HG03097 (cell line): ENCODE results near the gene HOXB6.

Experiments used
- ATAC-seq: cut with Tn5 transposase; IDR thresholded peaks from one replicate; pipeline ENCODE4 v1.9.1; 2021; ENCODE audit not compliant: unreplicated experiment, low FRiP score

The HOXB6 gene

DNA sequence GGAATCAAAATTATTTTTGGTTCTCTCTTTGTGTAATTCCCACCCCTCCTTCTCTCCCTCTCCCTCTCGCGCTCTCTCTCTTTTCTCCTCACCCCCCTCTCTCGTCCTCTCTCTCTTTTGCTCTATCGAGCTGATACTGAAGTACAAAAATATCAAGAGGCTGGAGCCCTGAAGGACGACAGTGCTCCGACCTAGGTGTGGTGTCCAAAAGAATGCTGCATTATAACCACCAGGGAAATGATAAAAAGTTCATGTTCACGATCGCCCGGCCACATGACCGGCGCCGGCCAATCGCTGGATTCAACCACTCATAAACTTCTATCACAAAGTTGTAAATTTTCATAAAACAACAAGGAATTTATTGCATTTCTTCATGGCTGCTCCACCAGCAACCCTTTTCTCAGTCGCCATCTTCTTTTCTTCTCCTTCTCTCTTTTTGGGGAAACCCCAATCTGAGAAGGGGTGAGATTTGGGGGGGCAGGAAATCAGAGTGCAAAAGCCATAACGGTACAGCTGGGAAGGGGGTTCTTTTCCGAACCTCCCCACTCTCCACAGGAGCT is at the start of gene HOXB6:
TSS of gene HOXB6 (minus strand) at position 217 of the 560 bp plus-strand sequence. CDS start 6,836 bp downstream, outside the sequence.
- ATAC-seq = no peak

DNA sequence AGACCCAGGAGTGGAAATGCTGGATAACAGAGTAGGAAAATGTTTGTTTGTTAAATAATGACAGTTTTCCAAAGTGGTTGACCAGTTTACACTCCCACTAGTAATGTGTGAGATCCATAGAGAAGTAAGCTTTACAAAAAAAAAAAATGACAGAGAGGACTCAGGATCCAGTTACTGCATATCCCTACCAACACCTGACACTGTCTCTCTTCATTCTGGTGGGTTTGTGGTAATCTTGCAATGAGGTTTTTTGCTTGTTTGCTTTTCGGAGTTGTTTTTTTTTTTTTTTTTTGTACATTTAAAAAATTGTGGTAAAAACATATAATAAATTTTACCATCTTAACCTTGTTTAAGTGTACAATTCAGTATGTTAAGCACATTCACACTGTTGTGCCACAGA is 45.0 kb upstream of the HOXB6 start:
- ATAC-seq = no peak

- no peak for ATAC-seq
Measured at GRCh38 chr17:48647963-48648245, 43.1 kb upstream of the HOXB6 start.

DNA sequence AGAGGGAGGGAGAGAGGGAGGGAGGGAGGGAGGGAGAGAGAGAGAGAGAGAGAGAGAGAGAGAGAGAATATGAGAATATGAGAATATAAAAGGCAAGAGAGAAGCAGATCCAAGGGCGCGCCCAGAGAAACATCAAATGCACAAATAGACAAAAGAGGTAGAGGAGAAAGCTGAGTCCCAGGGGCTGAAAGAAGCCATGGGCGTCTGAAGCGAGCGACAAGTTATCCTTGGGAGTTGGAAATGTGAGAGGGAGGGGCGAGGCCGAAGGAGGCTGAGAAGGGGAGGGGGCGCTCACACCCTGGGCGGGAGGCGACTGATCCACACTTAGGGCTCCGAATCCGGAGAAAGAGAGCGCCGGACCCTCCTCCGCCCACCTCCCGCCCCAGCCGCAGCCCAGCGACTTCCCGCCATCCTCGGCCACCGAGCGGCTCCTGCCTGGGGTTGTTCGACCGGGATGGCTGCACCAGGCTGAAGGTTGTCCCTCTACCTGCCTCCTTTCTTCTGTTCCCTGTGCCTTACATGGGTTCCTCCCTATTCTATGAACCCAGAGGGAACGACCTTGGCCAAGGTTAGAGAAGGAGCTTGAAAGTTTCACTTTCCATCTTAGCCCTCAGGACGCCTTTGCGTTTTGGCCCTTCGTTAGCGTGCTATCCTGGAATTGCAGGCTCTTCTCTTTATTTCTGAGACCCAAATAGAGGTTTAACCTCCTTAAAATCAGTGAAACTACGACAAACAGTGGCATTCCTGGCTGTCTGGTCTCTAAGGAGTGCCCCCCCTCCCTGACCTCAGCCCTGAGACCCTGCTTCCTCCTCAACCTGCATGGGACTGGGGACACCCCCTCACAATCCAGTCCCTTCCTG is 42.5 kb upstream of the HOXB6 start:
- ATAC-seq = no peak

DNA sequence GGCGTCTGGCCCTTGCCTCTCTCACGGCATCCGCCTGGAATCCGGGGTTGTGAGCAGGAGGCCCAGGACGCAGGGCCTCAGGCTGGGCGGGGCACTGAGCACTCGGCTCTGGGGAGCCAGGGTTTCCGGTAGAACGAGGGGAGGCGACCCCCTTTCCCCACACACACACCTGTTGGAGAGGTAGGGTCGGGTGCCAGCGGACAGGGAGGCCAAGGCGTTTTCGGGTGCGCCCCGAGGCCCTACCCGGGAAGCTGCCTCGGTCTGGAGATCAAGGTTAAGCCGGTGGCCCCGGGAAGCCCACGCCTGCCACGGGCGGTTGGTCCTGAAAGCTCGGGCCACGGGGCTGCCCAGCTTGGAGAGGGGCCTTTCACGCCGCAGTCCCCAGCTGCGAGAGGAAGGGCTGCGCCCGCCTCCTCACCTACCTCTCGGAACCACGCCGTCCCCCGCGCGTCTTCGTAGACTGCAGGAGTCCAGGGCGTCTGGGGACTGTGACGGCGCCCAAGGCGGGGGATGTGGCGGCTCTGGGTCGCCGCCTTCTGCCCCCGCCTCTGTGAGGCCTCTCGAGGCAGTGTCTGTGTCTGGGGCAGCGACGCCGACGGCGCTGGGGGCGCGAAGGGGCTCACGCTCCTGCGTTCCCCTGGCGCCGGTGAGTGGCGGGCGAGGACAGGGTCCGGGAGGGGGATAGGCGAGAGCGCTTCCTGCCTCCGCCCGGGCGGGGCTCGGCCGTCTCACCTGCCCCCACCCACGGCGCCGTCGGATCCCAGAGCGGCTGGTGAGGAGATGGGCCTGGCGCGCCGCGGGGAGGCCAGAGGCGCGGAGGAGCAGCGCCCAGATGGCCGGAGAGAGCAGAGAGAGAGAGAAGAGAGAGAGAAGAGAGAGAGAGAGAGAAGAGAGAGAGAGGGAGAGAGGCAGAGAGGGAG is 41.7 kb upstream of the HOXB6 start:
- no peak for ATAC-seq

DNA sequence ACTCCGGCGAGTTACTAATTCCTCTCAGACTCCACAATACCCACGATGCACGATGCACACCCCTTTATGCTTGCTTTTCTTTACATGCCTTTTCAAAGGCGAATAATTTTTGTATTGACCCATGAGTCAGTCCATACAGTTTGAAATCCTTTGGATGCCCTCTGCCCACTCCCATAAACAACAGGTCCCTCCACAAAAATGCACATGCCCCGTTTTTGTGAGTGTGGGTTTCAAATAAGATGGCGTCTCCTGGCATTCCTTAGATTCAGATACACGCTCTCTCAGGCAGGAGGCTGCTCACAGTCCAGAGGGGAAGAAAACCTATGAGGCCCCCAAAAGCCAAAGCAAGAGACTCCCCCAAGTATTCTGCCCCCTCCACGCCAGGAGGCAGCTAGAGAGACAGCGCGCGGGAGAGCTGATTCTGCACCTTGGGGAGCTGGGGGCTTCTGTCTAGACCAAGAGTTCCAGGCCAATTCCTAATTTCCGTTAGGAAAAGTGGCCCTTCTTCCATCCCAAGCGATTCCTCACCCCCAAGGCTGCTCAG is 40.9 kb upstream of the HOXB6 start:
- ATAC-seq = no peak

GRCh38 chr17:48644910-48645557 is 40.2 kb upstream of the HOXB6 start:
- ATAC-seq = no peak

GRCh38 chr17:48644159-48644558 is 39.4 kb upstream of the HOXB6 start:
- no peak for ATAC-seq

DNA sequence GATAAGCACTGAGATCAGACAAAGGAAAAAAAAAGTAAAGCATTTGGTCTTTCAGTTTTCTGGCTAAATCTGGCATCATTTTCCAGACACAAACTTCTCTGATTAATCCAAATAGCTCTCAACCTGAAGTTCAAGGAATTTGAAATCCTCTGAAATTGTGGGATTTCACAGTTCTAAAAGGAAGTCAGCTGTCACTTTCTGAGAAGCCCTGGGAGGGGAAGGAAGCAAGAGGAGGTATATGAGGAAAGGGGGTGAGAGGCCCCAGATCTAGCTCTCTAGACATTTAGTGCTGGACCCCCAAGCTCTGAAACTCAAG is 38.9 kb upstream of the HOXB6 start:
- no peak for ATAC-seq

GRCh38 chr17:48642843-48643696 is 38.3 kb upstream of the HOXB6 start:
- no peak for ATAC-seq

GRCh38 chr17:48642059-48642842 is 37.5 kb upstream of the HOXB6 start:
- no peak for ATAC-seq

DNA sequence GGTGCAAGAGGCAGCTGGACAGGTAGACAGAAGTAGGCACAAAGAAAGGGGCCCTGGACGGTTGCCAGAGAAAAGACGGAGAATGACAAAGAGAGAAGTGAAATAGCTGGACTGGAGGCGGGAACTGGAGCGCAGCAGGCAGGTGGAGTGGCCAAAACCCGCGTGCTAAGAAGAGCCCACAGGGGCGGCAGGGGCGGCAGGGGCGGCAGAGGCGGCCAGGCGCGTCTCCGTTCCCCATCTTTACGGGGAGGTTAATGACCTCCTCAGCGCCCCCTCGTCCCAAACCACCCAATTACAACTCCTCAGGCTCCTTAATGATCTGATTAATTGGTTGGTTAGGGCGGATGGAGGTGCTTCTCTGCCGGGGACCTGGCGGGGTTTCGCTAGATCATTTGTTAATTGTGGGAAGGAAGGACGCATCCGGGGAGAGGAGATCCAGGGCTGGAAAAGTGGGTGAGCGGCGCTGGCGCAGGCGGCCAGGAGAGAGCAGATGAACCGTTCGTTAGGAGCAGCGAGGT is 36.8 kb upstream of the HOXB6 start:
- no peak for ATAC-seq

DNA sequence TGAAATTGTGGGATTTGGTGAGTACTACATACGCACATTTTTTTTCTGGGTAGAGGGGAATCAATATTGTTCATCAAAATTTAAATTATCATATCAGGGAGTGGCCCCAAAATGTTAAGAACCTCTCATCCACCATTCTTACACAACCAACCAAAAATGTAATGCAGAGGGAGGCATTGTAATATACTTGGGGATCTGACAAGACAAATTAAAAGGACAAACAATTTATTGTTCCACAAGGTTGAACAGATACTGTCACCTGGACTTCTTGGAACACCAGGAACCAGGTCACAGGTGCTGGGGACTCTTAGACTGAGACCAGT is 36.0 kb upstream of the HOXB6 start:
- ATAC-seq = no peak

DNA sequence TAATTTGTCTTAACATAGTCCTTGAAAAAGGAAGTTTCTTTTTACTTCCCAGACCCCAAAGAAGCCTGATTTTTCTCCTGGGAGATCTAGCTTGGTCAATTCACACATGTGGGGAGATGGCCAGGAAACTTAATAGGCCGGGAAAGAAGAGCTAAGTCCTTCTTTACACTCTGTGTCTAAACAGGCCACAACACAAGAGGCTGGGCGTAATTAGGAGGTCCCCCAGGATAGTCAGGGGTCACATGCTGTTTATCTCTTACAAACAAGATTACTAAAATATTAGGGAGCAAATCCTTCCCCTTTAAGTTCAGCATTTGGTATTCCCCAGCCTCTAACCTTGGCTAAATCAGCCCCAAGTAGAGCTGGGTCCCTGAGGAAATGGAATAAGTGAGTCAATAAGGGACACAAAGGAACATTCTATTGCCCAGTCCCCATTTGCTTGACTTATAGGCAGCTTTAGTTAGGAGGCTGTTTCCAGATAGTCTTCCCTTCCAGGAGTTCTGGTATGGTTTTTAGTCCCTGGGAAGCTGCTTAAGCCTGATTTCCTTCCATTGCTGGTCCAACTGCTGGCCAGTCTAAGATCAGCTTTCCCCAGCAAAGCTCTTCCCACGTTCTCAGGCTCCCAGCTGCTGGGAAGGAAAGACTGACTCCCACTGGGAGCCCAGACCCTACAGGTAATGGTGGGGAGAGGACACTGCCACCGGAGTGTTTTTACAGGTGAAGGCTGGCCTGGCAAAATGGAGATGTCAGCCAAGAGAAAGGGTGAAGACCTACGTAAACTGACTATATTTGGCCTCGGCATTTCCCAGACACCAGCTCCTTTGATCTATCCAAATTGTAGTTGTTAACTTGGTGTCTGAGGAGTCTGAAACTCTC is 35.4 kb upstream of the HOXB6 start:
- no peak for ATAC-seq

DNA sequence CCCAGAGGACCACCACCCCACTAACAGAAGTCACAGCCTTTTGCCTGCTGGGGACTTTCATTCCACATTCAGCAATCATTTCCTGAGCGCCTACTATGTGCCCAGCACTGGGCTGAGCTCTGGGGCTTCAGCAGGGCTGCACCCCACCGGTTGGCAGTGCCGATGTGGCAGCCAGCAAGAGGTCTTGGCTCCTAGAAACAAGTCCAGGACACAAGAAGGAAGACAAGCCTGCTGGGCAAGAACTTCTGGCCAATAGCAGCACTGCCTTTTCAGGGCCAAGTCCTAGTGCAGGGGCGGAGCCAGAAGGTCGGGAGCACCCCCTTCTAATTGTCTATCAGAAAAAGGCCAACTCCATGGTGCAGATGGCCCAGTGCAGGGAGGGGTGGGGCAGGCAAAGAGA is 34.4 kb upstream of the HOXB6 start:
- ATAC-seq = no peak

DNA sequence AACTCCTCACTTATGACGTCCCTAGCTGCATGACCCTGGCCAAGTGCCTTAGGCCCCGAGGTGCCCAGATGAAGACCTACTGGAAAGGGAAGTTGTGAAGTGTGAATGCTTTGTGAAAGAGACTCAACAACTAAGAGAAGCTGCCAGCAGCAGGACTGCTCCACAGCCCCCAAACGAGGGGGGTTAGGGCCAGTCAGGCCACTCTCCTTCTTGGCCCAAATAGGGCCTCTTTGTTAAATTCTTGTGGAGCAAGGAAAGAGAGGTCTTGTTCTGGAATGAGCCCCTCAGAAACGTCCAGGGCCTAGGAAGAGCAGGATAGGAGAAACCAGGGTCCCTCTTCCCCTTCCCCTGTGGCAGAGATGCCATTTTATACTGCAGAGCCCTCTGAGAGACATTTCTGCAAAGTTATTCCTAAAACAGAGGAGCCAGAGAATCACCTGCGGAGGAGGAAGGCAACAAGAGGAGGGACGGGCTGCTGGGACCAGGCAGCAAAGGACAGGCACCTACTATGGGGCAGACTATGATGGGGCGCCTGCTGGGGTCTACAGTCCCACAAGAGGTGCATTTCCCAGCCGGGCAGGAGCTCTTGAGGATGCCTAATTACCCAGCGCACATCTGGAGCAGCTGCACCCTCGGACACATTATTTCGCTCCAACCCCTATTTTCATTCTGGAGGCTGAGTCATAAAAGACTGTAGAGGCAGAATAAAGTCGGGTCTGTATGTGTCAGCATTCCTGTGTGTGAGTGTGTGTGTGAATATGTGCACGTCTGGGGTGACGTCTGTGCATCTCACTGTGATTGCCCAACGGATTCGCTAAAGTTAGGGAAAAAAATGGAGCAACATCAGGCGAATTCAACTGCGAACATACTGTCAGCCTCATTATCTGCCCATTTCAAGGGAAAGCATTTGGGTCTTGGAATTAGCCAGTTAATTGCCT is 32.8 kb upstream of the HOXB6 start:
- no peak for ATAC-seq
